LNCaP clone FGC (cell line): ENCODE data around the gene HMGN4.

ENCODE experiments used
- DNase-seq: peaks from one replicate; pipeline ENCODE4 v3.0.0-alpha.2; 2011; ENCODE audit warnings: low read depth
- H3K4me3 ChIP-seq: 2 replicates; pipeline ENCODE4 v1.5.1; 2011; ENCODE audit warnings: mild to moderate bottlenecking, low read depth, low read length, control low read depth
- TF ChIP-seq, protein P1 (sequence below): IDR thresholded peaks from 2 replicates; pipeline ENCODE4 v1.5.1; 2012; ENCODE audit warnings: mild to moderate bottlenecking; ENCODE audit not compliant: control insufficient read depth, insufficient read depth; ENCODE audit errors: extremely low read depth

HMGN4 gene

DNA sequence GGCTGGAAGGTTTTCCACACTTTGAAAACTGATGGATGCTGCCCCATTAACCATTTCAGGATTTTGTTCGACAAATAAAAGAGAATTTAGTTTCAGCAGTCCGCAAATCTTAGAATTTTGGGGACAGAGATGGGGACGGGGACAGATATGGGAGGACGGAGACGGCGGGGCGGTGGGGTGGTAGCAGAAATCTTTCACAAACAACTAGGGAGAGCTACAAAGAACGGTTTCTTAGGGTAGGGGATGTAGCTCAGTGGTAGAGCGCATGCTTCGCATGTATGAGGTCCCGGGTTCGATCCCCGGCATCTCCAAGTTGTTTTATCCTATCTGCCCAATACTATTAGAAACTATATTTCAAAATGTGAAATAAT, 15.1 kb downstream of the HMGN4 start:
- no peak for DNase-seq
- TF ChIP-seq, protein P1, sequence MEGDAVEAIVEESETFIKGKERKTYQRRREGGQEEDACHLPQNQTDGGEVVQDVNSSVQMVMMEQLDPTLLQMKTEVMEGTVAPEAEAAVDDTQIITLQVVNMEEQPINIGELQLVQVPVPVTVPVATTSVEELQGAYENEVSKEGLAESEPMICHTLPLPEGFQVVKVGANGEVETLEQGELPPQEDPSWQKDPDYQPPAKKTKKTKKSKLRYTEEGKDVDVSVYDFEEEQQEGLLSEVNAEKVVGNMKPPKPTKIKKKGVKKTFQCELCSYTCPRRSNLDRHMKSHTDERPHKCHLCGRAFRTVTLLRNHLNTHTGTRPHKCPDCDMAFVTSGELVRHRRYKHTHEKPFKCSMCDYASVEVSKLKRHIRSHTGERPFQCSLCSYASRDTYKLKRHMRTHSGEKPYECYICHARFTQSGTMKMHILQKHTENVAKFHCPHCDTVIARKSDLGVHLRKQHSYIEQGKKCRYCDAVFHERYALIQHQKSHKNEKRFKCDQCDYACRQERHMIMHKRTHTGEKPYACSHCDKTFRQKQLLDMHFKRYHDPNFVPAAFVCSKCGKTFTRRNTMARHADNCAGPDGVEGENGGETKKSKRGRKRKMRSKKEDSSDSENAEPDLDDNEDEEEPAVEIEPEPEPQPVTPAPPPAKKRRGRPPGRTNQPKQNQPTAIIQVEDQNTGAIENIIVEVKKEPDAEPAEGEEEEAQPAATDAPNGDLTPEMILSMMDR, result no peak
- peak overlapping the region; percentile 66 for H3K4me3 ChIP-seq

GRCh38 chr6:26553635-26554446, 15.7 kb downstream of the HMGN4 start:
- DNase-seq, result peak; percentile 78
- TF ChIP-seq, protein P1, result no peak
- peak overlapping the region; percentile 66 for H3K4me3 ChIP-seq

DNA sequence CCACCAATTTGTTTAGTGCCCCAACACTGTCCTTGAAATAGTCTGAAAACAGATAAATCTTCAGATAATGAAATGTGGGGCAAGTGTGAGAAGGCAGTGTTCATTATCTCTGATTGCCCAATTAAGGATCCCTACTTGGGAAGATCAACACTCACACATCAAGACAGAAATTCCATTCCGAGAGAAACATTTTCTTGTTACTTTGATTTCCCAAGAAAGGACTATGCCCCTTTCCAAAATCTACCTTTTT, 16.2 kb downstream of the HMGN4 start:
- peak overlapping the region; percentile 66 for H3K4me3 ChIP-seq
- no peak for DNase-seq
- TF ChIP-seq, protein P1, result no peak

DNA sequence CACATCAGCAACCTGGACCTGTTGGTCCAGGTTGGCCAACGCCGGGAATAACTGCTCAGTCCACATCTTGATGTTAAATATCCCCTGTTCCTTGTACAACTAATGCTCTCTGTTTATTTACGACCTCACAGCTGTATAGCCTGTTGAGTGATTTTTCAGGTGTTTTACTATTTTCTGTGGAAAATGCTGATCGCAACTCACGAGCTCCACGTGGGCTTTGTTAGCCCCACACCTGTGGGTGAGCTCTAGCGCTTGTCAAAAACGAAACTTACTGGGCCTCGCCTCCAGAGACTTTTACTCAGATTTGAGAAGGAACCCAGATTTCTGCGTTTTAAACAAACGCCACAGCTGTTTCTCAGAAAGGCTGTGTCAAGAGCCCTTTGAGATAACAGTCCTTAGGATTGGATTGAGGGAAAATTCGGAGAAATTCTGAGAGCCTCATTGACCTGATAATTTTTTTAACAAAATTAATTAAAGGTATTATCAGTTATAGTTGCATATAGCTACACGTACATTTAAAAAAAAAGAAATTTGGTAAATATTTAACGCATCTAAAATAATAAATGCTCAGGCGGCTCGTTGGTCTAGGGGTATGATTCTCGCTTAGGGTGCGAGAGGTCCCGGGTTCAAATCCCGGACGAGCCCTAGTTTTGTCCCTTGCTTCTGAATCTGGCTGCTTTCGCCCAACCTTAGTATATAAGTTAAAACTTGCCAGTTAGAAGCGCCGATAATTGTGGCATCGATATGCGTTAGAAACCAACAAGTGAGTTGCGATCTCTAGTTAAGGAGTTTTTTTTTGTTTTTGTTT, 16.7 kb downstream of the HMGN4 start:
- peak overlapping the region; percentile 66 for H3K4me3 ChIP-seq
- DNase-seq, result no peak
- TF ChIP-seq, protein P1, result no peak

DNA sequence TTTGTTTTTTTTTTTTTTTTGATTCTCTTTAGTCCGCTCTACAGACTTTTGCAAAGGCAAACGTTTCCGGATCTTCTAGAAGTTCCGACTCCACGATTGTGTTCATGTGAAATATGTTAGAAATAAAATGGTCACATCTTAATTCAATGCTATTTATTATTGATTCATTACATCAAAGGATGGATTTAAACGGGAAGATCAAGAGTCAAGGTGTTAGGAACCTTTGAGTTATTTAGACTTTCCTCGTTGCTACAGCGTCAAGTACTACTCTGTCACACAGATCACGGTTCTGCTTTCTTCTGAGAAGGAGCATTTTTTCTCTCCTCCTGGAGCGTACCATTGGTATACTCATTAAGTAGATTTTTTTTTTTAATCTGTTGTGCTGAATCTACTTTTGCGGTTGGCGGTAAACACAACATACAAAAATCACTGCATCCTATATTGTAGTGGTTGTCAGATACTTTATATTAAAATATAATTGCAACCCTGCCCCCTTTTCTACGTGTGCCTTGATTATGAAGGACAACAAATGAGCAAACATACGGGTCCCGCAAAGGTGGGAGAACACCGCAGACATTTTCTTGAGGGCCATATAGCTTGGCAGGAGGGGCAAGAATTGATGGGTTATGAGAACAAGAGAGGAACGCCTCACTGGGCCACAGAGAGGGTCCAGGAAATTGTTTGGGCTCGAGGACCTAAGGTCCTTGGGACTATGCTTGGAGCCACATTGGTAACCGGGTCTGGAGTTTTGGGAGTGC, 17.5 kb downstream of the HMGN4 start:
- TF ChIP-seq, protein P1, result no peak
- no peak for DNase-seq
- H3K4me3 ChIP-seq, result peak overlapping the region; percentile 66; the same call in 1 of the 2 replicates

GRCh38 chr6:26556263-26557070, 18.3 kb downstream of the HMGN4 start:
- DNase-seq, result peak; percentile 79
- TF ChIP-seq, protein P1, result no peak
- H3K4me3 ChIP-seq, result no peak overlapping the region
